Psoas muscle (tissue), 8 donors: ENCODE results near the gene OVAAL. TPM values are rescaled to one million over a fixed set of nuclear protein-coding genes. Genes with fewer than 3 reads are reported as not detected.

Experiments
- ATAC-seq, 4 donors: fragments of 200-7000 bp; cut with Tn5 transposase; one replicate each; pipeline ENCODE4 v1.9.1; 2020; ENCODE audit warnings: moderate library complexity in 3 of 4, mild to moderate bottlenecking in 2 of 4
- DNase-seq, 2 donors: peaks; one replicate each; pipeline ENCODE4 v3.0.0-alpha.2; 2020
- H3K27ac ChIP-seq: fragments of 200-600 bp; one replicate; pipeline ENCODE4 v1.8.0; 2022
- H3K27me3 ChIP-seq, 3 donors: fragments of 200-600 bp in 1 of 3; one replicate each; pipeline versions ENCODE4 v1.6.1 to v1.8.0; 2013 to 2022; ENCODE audit warnings: low read length in 2 of 3, mild to moderate bottlenecking in 2 of 3, moderate library complexity in 1 of 3; ENCODE audit not compliant: insufficient read depth in 3 of 3
- H3K36me3 ChIP-seq, 2 donors: fragments of 200-600 bp in 1 of 2; one replicate each; pipeline versions ENCODE4 v1.6.1 to v1.8.0; 2013 to 2022; ENCODE audit warnings: low read depth in 1 of 2, mild to moderate bottlenecking in 1 of 2, moderate library complexity in 1 of 2; ENCODE audit not compliant: insufficient read depth in 1 of 2
- H3K4me1 ChIP-seq: fragments of 200-600 bp; one replicate; pipeline ENCODE4 v1.8.0; 2022
- H3K4me3 ChIP-seq: fragments of 200-600 bp; one replicate; pipeline ENCODE4 v1.8.0; 2022; ENCODE audit warnings: mild to moderate bottlenecking
- H3K9me3 ChIP-seq: fragments of 200-600 bp; one replicate; pipeline ENCODE4 v1.8.0; 2022
- CTCF ChIP-seq: fragments of 200-600 bp; IDR thresholded peaks from one replicate; pipeline ENCODE4 v1.8.0; 2022; ENCODE audit warnings: antibody characterized with exemption
- WGBS, 3 donors: extraction: QIAGEN DNeasy Blood & Tissue Kit; methylation state at CpG; one replicate each; pipeline versions ENCODE4 v1.1.6 to v1.1.7; 2013; 5-methylcytosine and 5-hydroxymethylcytosine counted together
- intact Hi-C, 2 donors: fragments of 100-400 bp; cut with DNase I; formaldehyde crosslinking; loops; one replicate each; pipeline versions ENCODE4 v1.11.0 to v1.14.2; 2022
- polyA plus RNA-seq, 3 donors: library from polyadenylated mRNA; stranded (reverse); fragments of 200-250 nt; gene quantifications; one replicate each; pipeline ENCODE4 v1.2.3, GENCODE V29; 2013
- total RNA-seq, 4 donors: library from RNA; stranded (reverse); fragmentation: NEBNext Ultra II Directional in 2 of 4; extraction: Animal tissue kit (Norgen Biotek cat#: 25700) in 2 of 4; gene quantifications; one replicate each; pipeline versions ENCODE4 v1.2.1 to v1.2.4, GENCODE V29; 2021 to 2023
- donor health status: healthy with polysubstance abuse.
- donor health status: DM: no; HTN: no; CAD: no; lungs with moderate emphysema.
- donor health status: Bipolar disorder and iron deficiency.
- donor health status: healthy.
- donor health status: DM: yes; HTN: yes; CAD: no.
- donor health status: DM: no; HTN: no; CAD: no.
- donor health status: DM: no; HTN: no; CAD: no.
- donor health status: DM: yes; HTN: yes; CAD: no.

Gene OVAAL
- total and polyA plus RNA-seq, 7 donors = 0.04 TPM; not detected in 6

GRCh38 chr1:180614730-180615129 is 56.0 kb downstream of the OVAAL start:
- H3K4me1 ChIP-seq = peaks cover 25% of the 10 kb centered on the region
- WGBS, 3 donors = 51 to 61% (median 56%) methylated on average over 5 of the region's 5 CpGs
- intact Hi-C loops = no loop called here
- H3K4me3 ChIP-seq = no peak overlapping the region
- no peaks in the 10 kb centered on the region for H3K9me3 ChIP-seq
- H3K27ac ChIP-seq = no peak overlapping the region
- DNase-seq (no peak), ATAC-seq (no peak)
- H3K36me3 ChIP-seq = no peaks in the 10 kb centered on the region
- no peak for TF ChIP-seq CTCF
- no peaks in the 10 kb centered on the region for H3K27me3 ChIP-seq

GRCh38 chr1:180615493-180616290 is 56.9 kb downstream of the OVAAL start:
- Histone ChIP-seq H3K4me1 (peaks cover 17% of the 10 kb centered on the region), H3K27me3 (no peaks in the 10 kb centered on the region), H3K9me3 (no peaks in the 10 kb centered on the region), H3K36me3 (no peaks in the 10 kb centered on the region), H3K27ac (no peak overlapping the region), H3K4me3 (no peak overlapping the region)
- no peak for TF ChIP-seq CTCF
- 84 to 88% (median 86%) methylated on average over 8 of the region's 8 CpGs for WGBS, 3 donors
- ATAC-seq = no peak
- intact Hi-C loops = no loop called here
- DNase-seq = no peak

Other genes starting within 250 kb of the OVAAL start
- gene ACBD6, start 56.4 kb upstream of the OVAAL start, total RNA-seq = 10 to 100 TPM; 12.6 to 20.4 (median 15.0) TPM
- 10 to 100 TPM; 14.9 to 19.1 (median 17.8) TPM for gene ACBD6, start 56.4 kb upstream of the OVAAL start, polyA plus RNA-seq
- gene XPR1, start 73.1 kb downstream of the OVAAL start, total RNA-seq = 10 to 100 TPM; 10.9 to 19.1 (median 13.2) TPM
- gene XPR1, start 73.1 kb downstream of the OVAAL start, polyA plus RNA-seq = 10 to 100 TPM in 1 of 3 donors, 1 to 10 TPM in 2; 3.7 to 13.4 (median 3.8) TPM